Keratinocyte (primary cell): ENCODE measurements around the gene TUSC2.

Experiments
- EZH2 ChIP-seq: IDR thresholded peaks from one replicate; pipeline ENCODE4 v1.6.1; 2012; ENCODE audit warnings: inconsistent platforms, mild to moderate bottlenecking, low read length, moderate library complexity
- TF ChIP-seq, protein P1 (sequence below), 3 experiments: IDR thresholded peaks in 1 of 3; conservative IDR thresholded peaks in 1 of 3; optimal IDR thresholded peaks in 1 of 3; 2 replicates in 2 of 3; 3 replicates in 1 of 3; pipeline versions ENCODE3 to v1.5.1; 2011; ENCODE audit warnings: low read length in 3 of 3, mild to moderate bottlenecking in 3 of 3, moderate library complexity in 2 of 3, control low read depth in 1 of 3, inconsistent platforms in 1 of 3; ENCODE audit not compliant: insufficient read depth in 2 of 3; ENCODE audit errors: extremely low read depth in 1 of 3

GRCh38 chr3:50286322-50287227 is 41.4 kb downstream of the TUSC2 start:
- TF ChIP-seq EZH2, result no peak
- TF ChIP-seq, protein P1, sequence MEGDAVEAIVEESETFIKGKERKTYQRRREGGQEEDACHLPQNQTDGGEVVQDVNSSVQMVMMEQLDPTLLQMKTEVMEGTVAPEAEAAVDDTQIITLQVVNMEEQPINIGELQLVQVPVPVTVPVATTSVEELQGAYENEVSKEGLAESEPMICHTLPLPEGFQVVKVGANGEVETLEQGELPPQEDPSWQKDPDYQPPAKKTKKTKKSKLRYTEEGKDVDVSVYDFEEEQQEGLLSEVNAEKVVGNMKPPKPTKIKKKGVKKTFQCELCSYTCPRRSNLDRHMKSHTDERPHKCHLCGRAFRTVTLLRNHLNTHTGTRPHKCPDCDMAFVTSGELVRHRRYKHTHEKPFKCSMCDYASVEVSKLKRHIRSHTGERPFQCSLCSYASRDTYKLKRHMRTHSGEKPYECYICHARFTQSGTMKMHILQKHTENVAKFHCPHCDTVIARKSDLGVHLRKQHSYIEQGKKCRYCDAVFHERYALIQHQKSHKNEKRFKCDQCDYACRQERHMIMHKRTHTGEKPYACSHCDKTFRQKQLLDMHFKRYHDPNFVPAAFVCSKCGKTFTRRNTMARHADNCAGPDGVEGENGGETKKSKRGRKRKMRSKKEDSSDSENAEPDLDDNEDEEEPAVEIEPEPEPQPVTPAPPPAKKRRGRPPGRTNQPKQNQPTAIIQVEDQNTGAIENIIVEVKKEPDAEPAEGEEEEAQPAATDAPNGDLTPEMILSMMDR (optimal IDR thresholded peaks at IDR 0.05 in 1 of 3, IDR thresholded peaks at IDR 0.05 in 1 of 3, conservative IDR thresholded peaks at IDR 0.05 in 1 of 3; ENCODE audit: extremely low read depth in 1 of 3, insufficient read depth in 2 of 3, low read length in 3 of 3), result no peak
